Measurements from ENCODE around the gene AMH.

The AMH gene

GRCh38 chr19:2221250-2221831 is 27.8 kb upstream of the AMH start:
- Histone ChIP-seq H3K4me3 (ENCODE audit: insufficient read depth, low read depth, low read length, poor library complexity, severe bottlenecking) (no peak overlapping the region), H3K27me3 (replicated peaks; ENCODE audit: control insufficient read depth, insufficient read depth, low read length, poor library complexity, severe bottlenecking) (no peaks in the 10 kb centered on the region), H3K9me3 (ENCODE audit: control insufficient read depth, low read length) (no peaks in the 10 kb centered on the region), H3K27ac (ENCODE audit: insufficient read depth, low read length, poor library complexity, severe bottlenecking) (no peak overlapping the region), H3K36me3 (ENCODE audit: control insufficient read depth, insufficient read depth, low read length) (peaks cover 45% of the 10 kb centered on the region), H3K4me1 (ENCODE audit: control insufficient read depth, insufficient read depth, low read length, poor library complexity, severe bottlenecking) (no peaks in the 10 kb centered on the region)
- DNase-seq = no peak

DNA sequence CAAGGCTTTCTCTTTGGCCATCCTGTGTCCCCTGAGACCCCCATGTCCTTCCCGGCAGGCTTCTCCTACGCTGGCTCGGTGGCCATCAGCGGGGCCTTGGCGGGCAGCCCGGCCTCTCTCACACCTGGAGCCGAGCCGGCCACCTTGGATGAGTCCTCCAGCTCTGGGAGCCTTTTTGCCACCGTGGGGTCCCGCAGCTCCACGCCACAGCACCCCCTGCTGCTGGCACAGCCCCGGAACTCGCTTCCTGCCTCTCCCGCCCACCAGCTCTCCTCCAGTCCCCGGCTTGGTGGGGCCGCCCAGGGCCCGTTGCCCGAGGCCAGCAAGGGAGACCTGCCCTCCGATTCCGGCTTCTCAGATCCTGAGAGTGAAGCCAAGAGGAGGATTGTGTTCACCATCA is 27.2 kb upstream of the AMH start:
- no peaks in the 10 kb centered on the region for H3K4me1 ChIP-seq (ENCODE audit: control insufficient read depth, insufficient read depth, low read length, poor library complexity, severe bottlenecking)
- no peaks in the 10 kb centered on the region for H3K9me3 ChIP-seq (ENCODE audit: control insufficient read depth, low read length)
- H3K36me3 ChIP-seq (ENCODE audit: control insufficient read depth, insufficient read depth, low read length) = peaks cover 43% of the 10 kb centered on the region
- no peaks in the 10 kb centered on the region for H3K27me3 ChIP-seq (replicated peaks; ENCODE audit: control insufficient read depth, insufficient read depth, low read length, poor library complexity, severe bottlenecking)
- DNase-seq = no peak
- H3K4me3 ChIP-seq (ENCODE audit: insufficient read depth, low read depth, low read length, poor library complexity, severe bottlenecking) = no peak overlapping the region
- H3K27ac ChIP-seq (ENCODE audit: insufficient read depth, low read length, poor library complexity, severe bottlenecking) = no peak overlapping the region

DNA sequence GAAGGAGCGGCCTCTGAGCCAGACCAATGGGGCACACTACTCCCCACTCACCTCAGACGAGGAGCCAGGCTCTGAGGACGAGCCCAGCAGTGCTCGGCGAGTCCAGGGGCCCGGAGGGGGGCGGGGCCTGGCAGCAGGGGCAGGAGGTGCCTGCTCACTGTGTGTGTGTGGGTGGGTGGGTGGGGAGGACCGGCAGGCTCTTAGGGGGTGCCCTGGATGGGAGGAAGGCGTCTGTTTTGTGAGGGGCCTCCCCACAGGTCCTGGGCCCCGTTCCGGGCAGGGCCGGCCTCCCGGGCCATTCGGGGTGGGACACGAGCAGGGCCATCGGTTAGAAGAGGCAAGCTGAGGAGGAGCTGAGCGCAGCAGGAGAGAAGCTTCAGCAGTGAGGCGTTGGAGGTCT is 25.7 kb upstream of the AMH start:
- Histone ChIP-seq H3K9me3 (ENCODE audit: control insufficient read depth, low read length) (no peaks in the 10 kb centered on the region), H3K27me3 (replicated peaks; ENCODE audit: control insufficient read depth, insufficient read depth, low read length, poor library complexity, severe bottlenecking) (no peaks in the 10 kb centered on the region), H3K36me3 (ENCODE audit: control insufficient read depth, insufficient read depth, low read length) (peaks cover 38% of the 10 kb centered on the region), H3K4me1 (ENCODE audit: control insufficient read depth, insufficient read depth, low read length, poor library complexity, severe bottlenecking) (no peaks in the 10 kb centered on the region), H3K27ac (ENCODE audit: insufficient read depth, low read length, poor library complexity, severe bottlenecking) (no peak overlapping the region), H3K4me3 (ENCODE audit: insufficient read depth, low read depth, low read length, poor library complexity, severe bottlenecking) (no peak overlapping the region)
- no peak for DNase-seq

DNA sequence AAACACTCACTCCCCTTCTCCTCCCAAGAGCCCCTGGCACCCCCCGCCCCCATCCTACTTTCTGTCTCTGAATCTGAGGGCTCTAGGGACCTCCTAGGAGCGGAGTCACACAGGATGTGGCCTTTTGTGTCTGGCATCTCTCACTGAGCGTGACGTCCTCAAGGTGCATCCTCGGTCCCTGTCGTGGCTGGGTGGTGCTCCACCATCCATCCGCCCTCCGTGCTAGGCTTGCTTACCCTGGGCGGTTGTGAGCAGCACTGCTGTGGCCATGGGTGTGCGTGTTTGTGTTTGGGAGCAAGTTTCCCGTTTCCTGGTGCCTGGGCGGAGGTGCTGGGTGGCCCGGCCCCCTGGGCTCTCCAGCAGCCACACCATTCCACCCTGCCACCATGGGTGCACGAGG is 25.2 kb upstream of the AMH start:
- Histone ChIP-seq H3K4me3 (ENCODE audit: insufficient read depth, low read depth, low read length, poor library complexity, severe bottlenecking) (no peak overlapping the region), H3K27ac (ENCODE audit: insufficient read depth, low read length, poor library complexity, severe bottlenecking) (no peak overlapping the region), H3K9me3 (ENCODE audit: control insufficient read depth, low read length) (no peaks in the 10 kb centered on the region), H3K4me1 (ENCODE audit: control insufficient read depth, insufficient read depth, low read length, poor library complexity, severe bottlenecking) (no peaks in the 10 kb centered on the region), H3K36me3 (ENCODE audit: control insufficient read depth, insufficient read depth, low read length) (peaks cover 40% of the 10 kb centered on the region), H3K27me3 (replicated peaks; ENCODE audit: control insufficient read depth, insufficient read depth, low read length, poor library complexity, severe bottlenecking) (no peaks in the 10 kb centered on the region)
- no peak for DNase-seq

DNA sequence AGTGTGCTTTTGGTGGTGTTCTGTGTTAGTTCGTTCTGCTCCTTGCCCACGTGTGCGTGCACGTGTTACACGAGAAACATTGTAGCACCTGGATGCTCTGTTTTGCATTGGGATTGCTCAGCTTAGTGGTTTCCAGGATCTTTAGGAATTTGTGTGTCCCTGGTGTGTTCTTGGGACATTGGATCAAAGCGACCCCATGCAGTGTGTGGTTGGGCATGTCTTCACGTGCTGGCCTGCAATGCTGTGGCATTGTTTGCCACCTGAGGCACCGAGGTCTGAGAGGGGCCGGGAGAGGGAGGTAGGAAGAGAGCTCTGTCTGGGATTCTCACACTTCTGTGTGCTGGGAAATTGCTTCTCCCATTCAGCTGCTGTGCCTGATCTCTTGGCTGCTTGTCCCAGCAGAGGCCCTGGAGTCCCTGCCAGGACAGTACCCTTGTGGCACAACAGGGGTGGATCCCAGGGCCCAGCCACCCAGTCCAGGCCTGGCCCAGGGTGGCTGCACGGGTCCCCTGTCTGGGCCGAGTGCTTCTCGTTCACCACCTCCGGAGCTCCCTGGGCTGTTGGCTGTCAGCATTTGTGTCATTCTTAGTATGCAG is 24.3 kb upstream of the AMH start:
- Histone ChIP-seq H3K4me3 (ENCODE audit: insufficient read depth, low read depth, low read length, poor library complexity, severe bottlenecking) (no peak overlapping the region), H3K9me3 (ENCODE audit: control insufficient read depth, low read length) (no peaks in the 10 kb centered on the region), H3K4me1 (ENCODE audit: control insufficient read depth, insufficient read depth, low read length, poor library complexity, severe bottlenecking) (no peaks in the 10 kb centered on the region), H3K27ac (ENCODE audit: insufficient read depth, low read length, poor library complexity, severe bottlenecking) (no peak overlapping the region), H3K27me3 (replicated peaks; ENCODE audit: control insufficient read depth, insufficient read depth, low read length, poor library complexity, severe bottlenecking) (no peaks in the 10 kb centered on the region), H3K36me3 (ENCODE audit: control insufficient read depth, insufficient read depth, low read length) (peaks cover 43% of the 10 kb centered on the region)
- no peak for DNase-seq

DNA sequence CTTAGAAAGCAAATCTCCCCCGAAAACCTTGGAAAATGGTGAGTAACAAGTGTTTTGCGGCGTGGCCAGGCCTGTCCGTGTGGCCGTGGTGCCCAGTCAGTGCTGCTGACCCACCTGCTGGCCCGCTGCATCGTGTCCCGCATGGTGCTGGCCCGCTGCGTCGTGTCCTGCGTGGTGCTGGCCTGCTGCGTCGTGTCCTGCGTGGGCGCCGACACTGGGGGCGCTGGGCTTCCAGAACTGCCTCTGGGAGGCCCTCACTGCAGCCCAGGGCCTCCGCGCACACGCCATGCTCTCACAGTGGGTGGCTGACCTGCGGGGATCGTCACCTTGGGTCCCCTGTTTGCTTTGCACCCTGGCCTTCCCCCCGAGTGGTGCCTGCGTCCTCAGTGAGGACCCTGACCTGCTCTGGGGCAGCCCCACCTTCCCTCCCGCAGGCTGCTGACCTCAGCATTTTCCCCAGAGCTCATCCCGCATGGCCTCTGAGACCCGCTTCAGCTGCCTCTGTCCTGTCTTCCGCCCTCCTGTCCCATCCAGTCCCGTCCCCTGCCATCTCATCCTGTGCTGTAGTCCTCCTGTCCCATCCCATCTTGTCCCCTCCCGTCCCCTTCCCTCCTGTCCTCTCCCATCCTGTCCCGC is 23.6 kb upstream of the AMH start:
- H3K27me3 ChIP-seq (replicated peaks; ENCODE audit: control insufficient read depth, insufficient read depth, low read length, poor library complexity, severe bottlenecking) = no peaks in the 10 kb centered on the region
- no peak for DNase-seq
- no peak overlapping the region for H3K27ac ChIP-seq (ENCODE audit: insufficient read depth, low read length, poor library complexity, severe bottlenecking)
- H3K9me3 ChIP-seq (ENCODE audit: control insufficient read depth, low read length) = no peaks in the 10 kb centered on the region
- H3K4me1 ChIP-seq (ENCODE audit: control insufficient read depth, insufficient read depth, low read length, poor library complexity, severe bottlenecking) = no peaks in the 10 kb centered on the region
- H3K4me3 ChIP-seq (ENCODE audit: insufficient read depth, low read depth, low read length, poor library complexity, severe bottlenecking) = no peak overlapping the region
- H3K36me3 ChIP-seq (ENCODE audit: control insufficient read depth, insufficient read depth, low read length) = peaks cover 42% of the 10 kb centered on the region

GRCh38 chr19:2226051-2226839 is 22.9 kb upstream of the AMH start:
- H3K4me1 ChIP-seq (ENCODE audit: control insufficient read depth, insufficient read depth, low read length, poor library complexity, severe bottlenecking) = no peaks in the 10 kb centered on the region
- H3K27ac ChIP-seq (ENCODE audit: insufficient read depth, low read length, poor library complexity, severe bottlenecking) = no peak overlapping the region
- no peaks in the 10 kb centered on the region for H3K27me3 ChIP-seq (replicated peaks; ENCODE audit: control insufficient read depth, insufficient read depth, low read length, poor library complexity, severe bottlenecking)
- no peak for DNase-seq
- peaks cover 47% of the 10 kb centered on the region for H3K36me3 ChIP-seq (ENCODE audit: control insufficient read depth, insufficient read depth, low read length)
- no peak overlapping the region for H3K4me3 ChIP-seq (ENCODE audit: insufficient read depth, low read depth, low read length, poor library complexity, severe bottlenecking)
- no peaks in the 10 kb centered on the region for H3K9me3 ChIP-seq (ENCODE audit: control insufficient read depth, low read length)

DNA sequence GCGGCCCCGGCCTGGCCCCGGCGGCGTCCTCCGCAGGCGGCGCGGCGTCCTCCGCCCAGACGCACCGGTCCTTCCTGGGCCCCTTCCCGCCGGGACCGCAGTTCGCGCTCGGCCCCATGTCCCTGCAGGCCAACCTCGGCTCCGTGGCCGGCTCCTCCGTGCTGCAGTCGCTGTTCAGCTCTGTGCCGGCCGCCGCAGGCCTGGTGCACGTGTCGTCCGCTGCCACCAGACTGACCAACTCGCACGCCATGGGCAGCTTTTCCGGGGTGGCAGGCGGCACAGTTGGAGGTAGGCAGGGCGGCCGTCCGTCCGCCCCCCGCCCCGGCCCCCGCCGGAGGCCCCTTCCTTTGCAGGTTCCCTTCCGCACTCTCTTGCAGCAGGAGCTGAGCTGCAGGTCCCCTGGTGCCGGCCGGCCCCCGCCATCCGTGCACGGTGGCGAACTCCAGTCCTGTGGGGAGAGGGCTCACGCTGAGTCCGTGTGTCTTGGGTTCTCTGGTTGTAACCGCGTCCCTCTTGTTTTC is 22.2 kb upstream of the AMH start:
- Histone ChIP-seq H3K9me3 (ENCODE audit: control insufficient read depth, low read length) (no peaks in the 10 kb centered on the region), H3K4me3 (ENCODE audit: insufficient read depth, low read depth, low read length, poor library complexity, severe bottlenecking) (no peak overlapping the region), H3K4me1 (ENCODE audit: control insufficient read depth, insufficient read depth, low read length, poor library complexity, severe bottlenecking) (no peaks in the 10 kb centered on the region), H3K36me3 (ENCODE audit: control insufficient read depth, insufficient read depth, low read length) (peaks cover 51% of the 10 kb centered on the region), H3K27ac (ENCODE audit: insufficient read depth, low read length, poor library complexity, severe bottlenecking) (no peak overlapping the region), H3K27me3 (replicated peaks; ENCODE audit: control insufficient read depth, insufficient read depth, low read length, poor library complexity, severe bottlenecking) (no peaks in the 10 kb centered on the region)
- no peak for DNase-seq

- H3K9me3 ChIP-seq (ENCODE audit: control insufficient read depth, low read length) = no peaks in the 10 kb centered on the region
- peaks cover 56% of the 10 kb centered on the region for H3K36me3 ChIP-seq (ENCODE audit: control insufficient read depth, insufficient read depth, low read length)
- no peak overlapping the region for H3K27ac ChIP-seq (ENCODE audit: insufficient read depth, low read length, poor library complexity, severe bottlenecking)
These were observed 21.5 kb upstream of the AMH start for GRCh38 chr19:2227415-2228156.

More at GRCh38 chr19:2227415-2228156, 21.5 kb upstream of the AMH start:
- H3K4me3 ChIP-seq (ENCODE audit: insufficient read depth, low read depth, low read length, poor library complexity, severe bottlenecking) = no peak overlapping the region
- no peaks in the 10 kb centered on the region for H3K27me3 ChIP-seq (replicated peaks; ENCODE audit: control insufficient read depth, insufficient read depth, low read length, poor library complexity, severe bottlenecking)
- H3K4me1 ChIP-seq (ENCODE audit: control insufficient read depth, insufficient read depth, low read length, poor library complexity, severe bottlenecking) = no peaks in the 10 kb centered on the region
- no peak for DNase-seq
